Measurements from ENCODE around the gene RFPL2. TPM values are rescaled to one million over a fixed set of nuclear protein-coding genes. Genes with fewer than 3 reads are reported as not detected.
A peak's percentile ranks its signal among the peaks of the same experiment; 100 is the strongest.
"Not testable (repeated sequence)": the region's sequence is repeated elsewhere in the genome, so short reads cannot be mapped to it uniquely, and the experiment has no call there.

RFPL2 gene
- total RNA-seq, 3 donors from 2014 or later, result not detected

DNA sequence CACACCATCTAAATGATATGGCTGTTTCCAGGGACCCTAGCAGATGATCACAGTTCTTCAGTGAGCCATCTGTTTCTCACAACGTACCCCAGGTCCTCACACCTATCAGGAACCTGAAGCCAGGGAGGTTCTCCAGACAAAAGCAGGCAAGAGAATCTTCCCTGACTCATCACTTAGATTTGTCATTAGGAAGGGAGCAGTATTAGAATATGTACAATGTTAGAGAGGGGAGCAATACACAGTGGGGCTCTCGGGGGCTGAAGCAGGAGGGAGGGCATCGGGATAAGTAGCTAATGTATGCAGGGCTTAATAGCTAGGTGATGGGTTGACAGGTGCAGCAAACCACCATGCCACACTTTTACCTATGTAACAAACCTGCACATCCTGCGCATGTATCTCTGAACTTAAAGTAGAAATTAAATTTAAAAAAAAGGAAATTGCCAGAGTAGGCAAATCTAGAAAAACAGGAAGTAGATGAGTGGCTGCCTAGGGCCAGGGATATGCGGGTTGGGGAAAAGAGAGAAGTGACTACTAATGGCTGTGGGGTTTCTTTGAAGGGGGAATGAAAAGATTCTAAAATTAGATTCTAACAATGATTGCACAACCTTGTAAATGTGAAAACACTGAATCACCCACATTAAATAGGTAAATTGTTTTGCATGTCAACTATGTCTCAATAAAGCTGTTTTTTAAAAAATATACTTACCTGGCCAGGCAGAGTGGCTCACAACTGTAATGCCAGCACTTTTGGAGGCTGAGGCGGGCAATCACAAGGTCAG is 60.2 kb downstream of the RFPL2 start:
- Histone ChIP-seq H3K36me3 (ENCODE audit: low read depth) (no peaks in the 10 kb centered on the region), H3K4me3 (no peak overlapping the region), H3K4me1 (ENCODE audit: low read depth) (no peaks in the 10 kb centered on the region), H3K9me3 (no peaks in the 10 kb centered on the region)
- intact Hi-C loops (cut with DNase I, micrococcal nuclease), result no loop called here
- TF ChIP-seq, protein P1, sequence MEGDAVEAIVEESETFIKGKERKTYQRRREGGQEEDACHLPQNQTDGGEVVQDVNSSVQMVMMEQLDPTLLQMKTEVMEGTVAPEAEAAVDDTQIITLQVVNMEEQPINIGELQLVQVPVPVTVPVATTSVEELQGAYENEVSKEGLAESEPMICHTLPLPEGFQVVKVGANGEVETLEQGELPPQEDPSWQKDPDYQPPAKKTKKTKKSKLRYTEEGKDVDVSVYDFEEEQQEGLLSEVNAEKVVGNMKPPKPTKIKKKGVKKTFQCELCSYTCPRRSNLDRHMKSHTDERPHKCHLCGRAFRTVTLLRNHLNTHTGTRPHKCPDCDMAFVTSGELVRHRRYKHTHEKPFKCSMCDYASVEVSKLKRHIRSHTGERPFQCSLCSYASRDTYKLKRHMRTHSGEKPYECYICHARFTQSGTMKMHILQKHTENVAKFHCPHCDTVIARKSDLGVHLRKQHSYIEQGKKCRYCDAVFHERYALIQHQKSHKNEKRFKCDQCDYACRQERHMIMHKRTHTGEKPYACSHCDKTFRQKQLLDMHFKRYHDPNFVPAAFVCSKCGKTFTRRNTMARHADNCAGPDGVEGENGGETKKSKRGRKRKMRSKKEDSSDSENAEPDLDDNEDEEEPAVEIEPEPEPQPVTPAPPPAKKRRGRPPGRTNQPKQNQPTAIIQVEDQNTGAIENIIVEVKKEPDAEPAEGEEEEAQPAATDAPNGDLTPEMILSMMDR (IDR thresholded peaks at IDR 0.05), result no peak
- no peak for ATAC-seq
- no peak for DNase-seq

DNA sequence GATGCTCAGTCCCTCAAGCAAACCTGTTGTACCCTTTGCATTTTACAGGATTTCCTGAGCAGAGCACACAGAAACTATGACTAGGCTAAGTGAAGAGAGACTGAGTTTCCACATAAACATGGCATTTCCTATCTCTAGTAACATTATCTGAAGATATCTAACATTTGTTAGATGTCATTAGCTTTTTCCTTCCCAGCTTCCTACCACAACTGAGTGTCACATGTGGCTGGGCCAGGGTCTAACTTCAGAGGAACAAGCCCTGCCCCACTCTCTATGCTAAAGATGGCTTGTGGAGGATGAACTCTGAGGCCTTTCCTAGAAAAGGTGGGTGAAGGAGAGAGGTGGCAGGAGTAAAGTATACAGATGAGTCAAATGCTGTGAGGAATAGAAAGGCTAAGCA is 62.3 kb downstream of the RFPL2 start:
- TF ChIP-seq, protein P1 (IDR thresholded peaks at IDR 0.05), result no peak
- H3K4me1 ChIP-seq (ENCODE audit: low read depth), result no peaks in the 10 kb centered on the region
- DNase-seq (no peak), ATAC-seq (no peak)
- intact Hi-C loops (cut with DNase I, micrococcal nuclease), result no loop called here
- H3K9me3 ChIP-seq, result no peaks in the 10 kb centered on the region
- H3K4me3 ChIP-seq, result no peak overlapping the region
- H3K36me3 ChIP-seq (ENCODE audit: low read depth), result no peaks in the 10 kb centered on the region

DNA sequence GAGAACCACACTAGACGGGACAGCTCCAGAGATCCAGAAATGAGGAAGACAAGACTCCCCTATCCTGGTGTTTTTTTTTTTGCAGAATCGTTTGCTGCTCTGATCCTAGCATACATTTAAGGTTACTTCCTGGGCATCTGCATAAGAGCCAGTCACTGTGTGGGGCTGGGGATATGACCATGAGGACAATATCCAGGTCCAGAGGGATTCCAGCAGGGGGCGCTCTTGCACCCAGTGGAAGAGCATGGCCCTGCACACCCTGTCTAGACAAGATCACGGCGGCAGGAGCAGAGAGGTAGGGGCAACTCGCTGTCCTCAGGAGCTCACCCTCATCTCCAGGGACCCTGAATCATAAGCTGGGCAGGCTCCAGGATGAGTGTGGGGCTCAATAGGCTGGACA is 64.2 kb downstream of the RFPL2 start:
- peak; percentile 70 for ATAC-seq
- H3K9me3 ChIP-seq; DNase-seq; H3K4me1 ChIP-seq (ENCODE audit: low read depth); intact Hi-C loops (cut with DNase I, micrococcal nuclease); H3K4me3 ChIP-seq; H3K36me3 ChIP-seq (ENCODE audit: low read depth): not testable (repeated sequence)

Other genes starting within 250 kb of the RFPL2 start
- gene SLC5A1, start 161.8 kb downstream of the RFPL2 start, total RNA-seq, result 100 to 1,000 TPM in 1 of 3 donors, 10 to 100 TPM in 2; 25.8 to 105 (median 27.9) TPM
- not detected for gene C22orf42, start 45.8 kb downstream of the RFPL2 start, total RNA-seq
- gene SLC5A4, start 50.3 kb upstream of the RFPL2 start, total RNA-seq, result under 1 TPM in 2 of 3 donors, not detected in 1; 0.13 to 0.14 TPM
- gene RFPL3, start 152.8 kb upstream of the RFPL2 start, total RNA-seq, result not detected
- gene RTCB, start 207.2 kb upstream of the RFPL2 start, total RNA-seq, result 100 to 1,000 TPM in 1 of 3 donors, 10 to 100 TPM in 2; 73.1 to 113 (median 85.6) TPM

Measured in mucosa of descending colon (tissue), 3 donors.